Activated CD4-positive, alpha-beta T cell treated with anti-CD3 and anti-CD28 coated beads for 24 hours (primary cell): Measurements from ENCODE around the gene GNAI1.

Experiments
- DNase-seq, 2 donors: peaks; one replicate each; pipeline ENCODE4 v3.0.0-alpha.2; 2020; ENCODE audit warnings: low read depth in 2 of 2

Gene GNAI1

DNA sequence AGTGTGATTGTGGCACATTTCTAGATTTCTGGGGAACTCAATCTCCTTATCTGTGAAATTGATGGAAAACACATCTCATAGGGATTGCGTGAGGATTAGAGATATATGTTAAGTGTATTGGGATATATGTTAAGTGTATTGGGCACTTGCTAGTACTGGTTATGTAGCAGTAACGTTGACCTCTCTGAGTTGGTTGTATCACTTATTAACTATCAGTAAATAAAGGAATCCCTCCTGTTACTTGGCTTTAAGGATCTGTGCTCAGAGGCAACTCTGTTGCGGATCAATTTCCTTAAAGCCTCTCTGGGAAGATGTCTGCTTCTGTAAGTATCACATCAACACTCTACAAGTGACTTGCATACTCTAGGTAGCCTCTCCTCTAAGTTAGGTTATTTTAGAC, 25.2 kb downstream of the GNAI1 start:
- no peak for DNase-seq

DNA sequence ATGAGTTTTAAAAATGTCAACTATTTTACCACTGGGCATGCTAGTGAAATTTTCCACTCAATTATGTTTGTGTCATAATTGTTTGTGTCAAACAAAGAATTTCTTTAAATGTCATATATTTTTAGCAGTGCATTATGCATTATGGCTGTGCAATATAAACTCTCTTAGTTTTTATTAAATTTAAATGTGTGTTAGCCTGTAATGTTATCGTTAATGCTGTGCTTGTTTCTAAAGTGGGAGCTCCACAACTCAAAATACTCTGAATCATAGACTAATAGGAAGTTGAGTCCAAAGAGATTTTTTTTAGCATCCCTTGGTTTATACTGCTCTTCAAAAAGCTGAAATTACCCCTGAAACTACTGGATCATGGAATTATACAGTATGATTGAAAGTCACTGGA, 26.8 kb downstream of the GNAI1 start:
- DNase-seq, result no peak

DNA sequence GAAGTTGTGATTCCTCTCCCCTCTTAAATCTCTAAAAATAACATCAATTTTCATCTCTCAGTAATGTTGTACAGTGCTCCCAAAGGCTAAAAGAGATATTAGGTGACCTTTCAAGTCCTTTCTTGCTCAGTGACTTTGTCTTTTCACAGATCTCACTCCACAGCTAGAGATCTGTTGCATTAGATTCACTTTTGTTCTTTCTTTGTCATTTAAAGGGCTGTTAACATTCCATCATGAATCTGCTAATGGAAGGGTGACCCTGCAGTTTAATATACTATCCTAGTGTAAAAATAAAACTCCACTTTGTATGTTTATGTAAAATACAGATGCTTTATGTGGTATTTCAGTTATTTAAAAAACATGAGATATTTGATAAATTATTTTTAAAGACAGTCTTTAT, 30.5 kb downstream of the GNAI1 start:
- no peak for DNase-seq

DNA sequence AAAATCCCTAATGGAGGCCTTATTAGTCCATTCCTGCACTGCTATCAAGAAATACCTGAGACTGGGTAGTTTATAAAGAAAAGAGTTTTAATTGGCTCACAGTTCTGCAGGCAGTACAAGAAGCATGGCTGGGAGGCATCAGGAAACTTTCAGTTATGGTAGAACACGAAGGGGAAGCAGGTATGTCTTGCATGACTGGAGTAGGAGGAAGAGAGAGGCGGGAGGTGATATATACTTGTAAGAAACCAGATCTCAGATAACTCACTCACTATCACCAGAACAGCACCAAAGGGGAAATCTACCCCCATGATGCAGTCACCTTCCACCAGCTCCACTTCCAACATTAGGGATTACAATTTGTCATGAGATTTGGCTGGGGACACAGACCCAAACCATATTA, 35.8 kb downstream of the GNAI1 start:
- no peak for DNase-seq

DNA sequence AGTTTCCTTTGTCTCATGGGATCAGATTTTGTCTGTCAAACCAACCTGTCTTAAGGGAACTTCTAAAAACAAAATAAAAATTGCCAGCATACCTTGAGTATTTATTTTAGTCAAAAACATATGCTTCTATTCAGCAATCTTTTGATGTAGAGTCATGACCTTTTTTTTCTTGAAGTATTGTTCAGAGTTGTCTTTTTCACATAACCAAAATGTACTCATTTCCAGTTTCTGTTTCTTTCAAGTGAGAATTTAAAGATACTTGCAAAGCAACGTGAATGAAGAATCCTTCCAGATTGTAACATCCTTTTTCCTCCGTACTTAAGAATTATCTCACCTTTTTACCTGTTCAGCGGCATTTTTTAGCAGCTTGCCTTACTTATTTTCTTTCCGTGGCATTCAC, 37.8 kb downstream of the GNAI1 start:
- no peak for DNase-seq

DNA sequence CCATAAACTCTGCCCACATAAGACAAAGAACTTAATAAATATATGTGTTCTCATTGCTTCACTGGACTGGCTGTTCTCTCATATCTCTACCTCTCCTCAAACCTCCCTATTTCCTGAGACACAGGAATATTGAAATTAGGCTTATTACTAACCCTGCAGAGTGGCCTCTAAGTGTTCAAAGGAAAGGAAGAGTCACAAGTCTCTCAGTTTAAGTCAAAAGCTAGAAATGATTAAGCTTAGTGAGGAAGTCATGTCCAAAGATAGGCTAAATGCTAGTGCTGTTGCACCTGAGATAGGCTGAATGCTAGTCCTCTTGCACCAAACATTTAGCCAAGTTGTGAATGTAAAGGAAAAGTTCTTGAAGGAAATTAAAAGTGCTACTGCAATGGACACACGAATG, 41.1 kb downstream of the GNAI1 start:
- DNase-seq, result no peak

DNA sequence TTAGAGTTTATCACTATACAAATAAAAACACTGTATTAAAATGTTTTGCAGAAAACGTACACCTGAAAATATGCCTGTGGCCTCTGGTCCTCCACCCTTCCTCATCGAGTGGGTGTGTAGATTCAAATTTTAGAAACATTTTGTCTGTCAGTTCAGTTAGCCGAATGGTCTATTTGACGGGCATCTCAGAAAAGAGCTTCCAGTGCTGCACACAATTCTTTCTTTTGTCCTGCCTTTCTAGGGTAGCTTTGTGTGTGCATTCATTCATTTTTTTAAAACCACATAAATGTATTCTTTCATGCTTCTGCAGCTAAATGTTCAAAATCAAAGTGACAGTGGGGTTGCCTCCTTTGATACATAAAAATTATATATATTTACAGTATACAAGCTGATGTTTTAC, 46.8 kb downstream of the GNAI1 start:
- DNase-seq, result no peak

DNA sequence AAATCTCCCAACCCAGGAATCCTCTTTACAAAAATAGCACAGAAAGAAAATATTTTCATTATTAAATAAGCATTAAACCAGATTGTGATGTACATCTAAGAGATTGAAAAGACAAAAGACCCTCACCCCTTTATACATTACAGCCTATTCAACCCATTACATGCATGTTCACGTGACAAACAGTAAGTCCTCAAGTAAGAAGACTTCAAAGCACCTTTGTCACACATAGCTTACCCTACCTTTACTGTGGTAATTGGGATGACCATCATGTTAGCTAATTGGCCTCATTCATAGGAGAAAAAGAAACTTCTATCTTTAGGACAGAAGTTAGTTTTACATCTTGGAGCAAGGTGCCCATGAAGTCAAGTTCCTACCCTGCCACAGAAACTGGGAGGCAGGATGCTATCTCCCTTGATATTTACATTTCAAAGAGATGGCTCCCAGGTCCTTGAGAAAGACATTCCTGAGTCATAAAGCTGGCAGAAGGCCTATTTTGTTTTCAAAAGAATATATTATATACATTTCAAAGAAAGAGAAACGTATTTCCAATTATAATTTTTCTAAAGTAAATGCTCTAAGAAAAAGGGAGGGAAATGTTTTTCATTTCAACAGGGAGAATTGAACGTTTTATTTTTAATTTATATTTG, 48.1 kb downstream of the GNAI1 start:
- no peak for DNase-seq

DNA sequence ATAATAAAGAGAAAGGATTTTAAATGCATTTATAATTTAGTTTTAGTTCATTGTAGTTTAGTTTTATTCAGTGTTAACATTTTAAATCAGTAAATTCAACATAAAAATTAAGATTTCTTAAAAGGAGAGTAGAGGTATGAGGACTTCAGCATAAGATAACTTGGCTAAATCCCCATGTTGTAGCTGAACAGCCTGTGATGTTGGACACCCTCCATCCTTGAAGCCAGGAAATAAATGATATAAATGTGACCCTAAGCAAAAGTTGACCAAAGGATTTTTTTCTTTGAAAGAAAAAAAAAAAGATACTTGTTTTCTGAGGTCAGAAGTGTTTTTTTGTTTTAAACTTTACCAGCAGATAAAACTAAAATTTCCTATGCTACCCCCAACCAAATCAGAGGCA, 48.7 kb downstream of the GNAI1 start:
- no peak for DNase-seq

DNA sequence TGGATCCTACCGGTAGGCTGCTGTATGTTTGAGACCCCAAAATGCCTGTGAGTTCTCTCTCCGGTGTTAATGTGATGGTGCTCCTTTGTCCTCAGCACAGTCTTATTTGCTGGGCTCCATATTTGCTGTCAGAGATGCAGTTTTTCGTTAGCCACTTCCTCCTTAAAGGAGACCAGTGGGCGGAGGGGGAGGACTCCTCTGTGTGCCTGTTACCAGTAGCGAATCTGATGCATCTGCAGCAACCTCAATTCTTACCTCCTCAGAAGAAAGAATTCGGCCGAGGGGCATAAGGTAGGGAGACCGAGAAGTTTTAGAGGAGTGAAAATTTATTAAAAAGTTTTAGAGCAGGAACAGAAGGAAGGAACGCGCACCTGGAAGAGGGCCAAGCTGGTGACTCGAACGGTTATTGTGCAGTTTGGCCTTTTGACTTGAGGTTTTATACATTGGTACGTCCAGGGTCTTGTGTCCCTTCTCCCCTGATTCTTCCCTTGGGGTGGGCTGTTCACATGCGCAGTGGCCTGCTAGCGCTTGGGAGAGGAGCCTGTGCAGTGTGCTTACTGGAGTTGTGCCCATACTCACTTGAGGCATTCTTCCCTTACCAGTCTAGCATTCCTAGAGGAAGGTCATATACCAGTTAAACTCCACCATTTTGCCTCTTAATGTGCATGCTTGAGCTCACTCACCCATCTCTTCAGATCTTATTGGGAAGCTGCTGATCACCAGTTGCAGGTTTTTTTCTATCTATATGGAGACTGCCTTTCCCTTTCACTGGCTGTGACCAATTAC, 49.5 kb downstream of the GNAI1 start:
- no peak for DNase-seq

DNA sequence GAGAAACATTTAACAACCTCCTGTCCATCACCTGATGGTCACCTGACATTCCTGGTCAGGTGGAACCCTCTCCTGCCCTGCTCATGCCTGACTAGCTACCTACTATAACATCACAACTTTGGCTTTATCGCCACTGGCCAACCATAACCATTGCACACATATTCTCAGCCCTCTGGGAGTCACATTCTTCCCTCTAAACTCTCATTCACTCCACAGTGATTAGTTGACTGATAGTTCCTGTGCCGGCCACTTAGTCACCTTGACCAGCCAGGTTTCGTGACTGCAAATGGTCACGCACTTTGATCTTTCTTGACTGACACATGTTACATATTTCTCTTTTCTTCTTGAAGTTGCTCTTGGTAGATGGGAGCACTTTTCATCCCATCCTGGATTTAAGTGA, 50.1 kb downstream of the GNAI1 start:
- DNase-seq, result no peak

DNA sequence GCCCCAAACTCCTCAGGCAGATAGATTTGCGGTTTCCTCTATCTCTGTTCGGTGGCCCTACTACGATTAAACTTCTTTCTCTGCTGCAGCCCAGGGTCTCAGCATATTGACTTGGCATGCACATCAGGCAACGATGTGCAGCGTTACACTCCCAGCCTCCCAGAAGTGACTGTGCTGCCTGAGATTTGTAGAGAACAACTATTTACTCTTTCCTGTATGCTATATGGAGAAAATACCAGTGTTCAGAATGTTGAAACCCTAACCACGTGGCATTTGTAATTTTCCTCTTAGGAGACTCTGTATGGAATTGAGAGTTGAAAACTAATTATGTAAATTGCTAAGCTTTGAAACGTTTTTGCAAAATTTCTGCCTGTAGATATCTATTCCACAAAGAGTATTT, 50.9 kb downstream of the GNAI1 start:
- no peak for DNase-seq

DNA sequence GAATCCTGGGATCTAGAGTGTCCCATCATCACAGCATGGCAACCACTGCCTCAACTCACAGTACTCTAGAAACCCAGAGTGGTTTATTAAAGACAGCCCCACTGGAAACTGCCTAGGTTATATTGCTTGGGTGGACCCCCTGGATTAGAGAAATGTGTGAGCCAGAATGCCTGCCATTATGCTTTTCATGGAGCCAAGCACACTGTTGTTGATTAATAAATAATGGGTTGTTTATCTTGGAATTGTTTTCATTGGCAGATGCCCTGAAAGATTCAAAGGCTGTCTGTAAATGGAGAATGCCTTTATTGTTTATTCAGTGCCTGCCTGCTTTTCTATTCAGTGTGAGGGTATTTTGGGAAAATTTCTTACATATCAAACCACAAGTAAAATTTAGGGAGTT, 52.1 kb downstream of the GNAI1 start:
- DNase-seq, result no peak

DNA sequence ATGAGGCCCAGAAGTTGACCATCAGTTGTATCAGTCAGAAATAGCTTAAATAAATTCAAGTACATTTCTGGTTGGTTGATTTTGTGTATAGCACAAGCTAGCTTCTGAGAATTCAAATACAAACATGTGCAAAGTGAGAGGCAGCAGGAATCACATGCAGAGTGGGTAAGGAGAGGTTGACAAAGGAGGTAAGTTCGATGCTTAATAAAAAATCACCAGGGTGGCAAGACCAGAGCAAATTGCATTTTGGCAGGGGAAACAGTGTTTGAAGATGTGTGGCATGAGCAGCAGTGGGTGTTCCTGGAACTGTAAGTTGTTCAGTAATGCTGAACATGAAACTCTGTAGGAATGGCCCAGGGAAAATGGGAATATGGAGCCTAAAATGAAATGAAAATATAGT, 52.6 kb downstream of the GNAI1 start:
- DNase-seq, result no peak

DNA sequence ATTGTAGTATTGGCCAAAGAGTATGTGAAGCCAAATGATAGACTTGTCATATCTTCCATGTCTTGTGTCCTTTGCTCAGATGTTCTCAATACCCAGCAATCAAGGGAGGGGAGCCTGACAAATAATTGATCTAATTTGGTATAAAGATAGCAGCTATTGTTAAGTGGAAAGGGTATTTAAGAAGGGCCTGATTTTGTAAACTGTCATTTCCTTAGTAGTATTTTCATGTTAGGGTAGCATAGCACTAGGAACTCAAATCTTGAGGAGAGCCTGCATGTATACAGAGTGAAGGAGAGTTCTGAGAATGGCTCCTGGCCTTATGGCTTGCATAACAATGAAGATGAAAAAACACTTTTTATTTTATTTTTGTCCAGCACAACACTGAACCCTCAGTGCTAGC, 53.1 kb downstream of the GNAI1 start:
- DNase-seq, result no peak

DNA sequence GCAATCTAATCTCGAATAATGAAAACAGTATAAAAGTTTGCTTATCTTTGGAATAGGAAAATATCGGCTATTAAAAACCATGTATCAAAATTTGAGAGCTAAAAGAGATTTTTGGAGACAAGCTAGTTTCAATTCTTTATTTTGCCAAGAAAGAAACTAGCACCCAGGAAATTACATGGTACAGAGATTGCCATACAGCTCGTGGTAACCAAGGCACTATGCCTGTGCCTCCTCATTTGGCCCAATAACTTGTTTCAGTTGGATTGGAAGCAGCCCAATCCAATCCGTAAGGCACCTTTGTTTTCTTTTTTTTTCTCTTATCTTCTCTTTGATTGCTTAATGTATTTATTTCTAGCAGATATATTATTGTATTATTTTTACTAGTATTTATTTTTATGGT, 55.0 kb downstream of the GNAI1 start:
- no peak for DNase-seq

DNA sequence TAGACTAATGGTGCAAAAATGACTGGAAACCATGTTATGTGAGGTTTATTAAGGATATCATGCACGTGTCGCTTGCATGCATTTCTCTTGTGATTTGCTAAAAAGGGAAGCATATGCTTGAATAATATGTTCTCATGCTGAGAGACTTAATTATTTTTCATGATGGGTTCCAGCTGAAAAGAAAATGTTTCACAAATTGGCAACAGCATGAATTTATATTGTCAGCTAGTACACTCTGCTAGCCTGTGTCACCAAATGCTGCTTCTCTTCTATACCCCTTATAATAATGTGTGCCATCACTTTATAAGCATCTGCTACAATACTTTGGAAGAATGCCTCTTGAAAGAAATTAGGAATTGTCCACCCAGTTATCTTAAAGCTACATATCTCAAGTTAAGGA, 63.0 kb downstream of the GNAI1 start:
- no peak for DNase-seq

DNA sequence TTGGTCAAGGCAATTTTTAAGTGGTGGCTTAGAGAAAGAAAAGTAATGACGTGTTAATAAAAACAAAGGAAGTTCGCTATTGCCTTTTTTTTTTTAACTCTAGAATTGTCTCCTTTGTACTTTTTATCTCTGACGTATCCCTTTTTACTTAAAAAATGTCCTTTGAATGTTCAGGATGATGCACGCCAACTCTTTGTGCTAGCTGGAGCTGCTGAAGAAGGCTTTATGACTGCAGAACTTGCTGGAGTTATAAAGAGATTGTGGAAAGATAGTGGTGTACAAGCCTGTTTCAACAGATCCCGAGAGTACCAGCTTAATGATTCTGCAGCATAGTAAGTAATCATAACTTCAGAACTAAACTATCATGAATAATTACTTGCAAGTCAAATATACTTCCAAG, 64.4 kb downstream of the GNAI1 start:
- DNase-seq, result no peak

DNA sequence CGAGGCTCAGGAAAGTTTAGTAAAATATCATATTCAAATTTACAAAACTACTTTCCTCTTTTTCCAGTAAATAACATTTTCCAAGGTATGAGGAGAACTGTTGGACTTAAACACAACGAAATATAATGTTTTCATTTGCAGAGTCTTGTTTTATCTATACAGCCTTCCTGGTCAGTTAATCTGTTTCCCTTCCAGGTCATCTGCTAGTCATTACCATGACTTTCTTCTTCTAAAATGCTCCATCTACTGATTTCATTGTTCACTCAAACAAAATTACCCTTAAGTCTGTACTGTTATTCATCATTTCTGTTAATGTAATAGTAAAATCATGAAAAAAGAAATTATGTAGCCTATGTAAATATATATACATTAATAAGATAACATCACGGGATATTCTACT, 69.8 kb downstream of the GNAI1 start:
- no peak for DNase-seq

DNA sequence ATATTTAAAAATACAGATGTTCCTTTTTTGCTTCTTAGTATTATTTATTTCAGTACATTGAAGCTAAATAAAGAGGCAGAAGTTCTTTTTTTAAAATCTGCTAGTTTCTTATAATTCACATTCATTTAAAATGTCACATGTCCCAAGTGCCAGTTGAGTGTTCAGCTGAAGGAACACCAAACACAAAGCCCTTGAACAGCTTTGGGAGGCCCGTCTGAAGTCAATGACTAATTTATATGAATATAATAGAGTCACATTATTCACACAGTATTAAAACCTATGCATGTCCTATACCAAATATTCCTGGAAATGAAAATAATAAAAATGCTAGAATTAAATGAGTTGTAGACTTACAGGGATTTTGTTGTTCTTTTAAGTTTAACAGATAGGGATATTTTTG, 70.3 kb downstream of the GNAI1 start:
- DNase-seq, result no peak

DNA sequence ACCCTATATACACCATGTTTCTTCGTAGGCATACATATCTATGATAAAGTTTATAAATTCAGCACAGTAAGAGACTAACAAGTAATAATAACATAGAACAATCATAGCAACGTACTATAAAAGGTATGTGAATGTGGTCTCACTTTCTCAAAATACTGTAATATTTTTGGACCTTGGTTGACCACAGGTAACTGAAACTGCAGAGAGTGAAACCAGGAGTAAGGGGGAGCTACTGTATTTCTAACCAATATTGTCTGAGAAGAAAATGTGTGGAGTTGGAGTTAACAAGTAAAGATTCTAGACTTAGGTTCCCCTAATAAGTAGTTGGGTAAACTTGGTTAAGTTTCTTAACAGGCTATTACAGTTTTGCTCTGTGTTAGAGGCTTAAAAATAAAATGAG, 72.1 kb downstream of the GNAI1 start:
- DNase-seq, result no peak

DNA sequence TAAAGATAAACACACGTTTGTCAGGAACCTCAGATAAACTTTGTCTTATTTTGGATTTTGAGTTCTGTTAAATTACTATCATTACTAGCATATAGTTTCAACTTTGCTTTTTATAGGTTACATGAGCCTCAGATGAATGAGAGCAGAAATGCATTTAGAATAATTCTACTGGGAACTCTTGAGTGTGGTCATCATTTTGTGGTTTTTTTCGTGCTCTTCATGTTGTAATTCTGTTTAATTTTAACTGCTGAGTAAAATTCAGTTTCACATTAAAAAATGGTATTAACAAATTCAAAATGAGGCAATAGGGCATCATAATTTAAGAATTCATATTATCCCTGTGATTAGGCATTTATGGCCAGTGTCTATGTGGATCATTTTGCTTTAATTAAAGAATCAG, 72.9 kb downstream of the GNAI1 start:
- DNase-seq, result no peak

DNA sequence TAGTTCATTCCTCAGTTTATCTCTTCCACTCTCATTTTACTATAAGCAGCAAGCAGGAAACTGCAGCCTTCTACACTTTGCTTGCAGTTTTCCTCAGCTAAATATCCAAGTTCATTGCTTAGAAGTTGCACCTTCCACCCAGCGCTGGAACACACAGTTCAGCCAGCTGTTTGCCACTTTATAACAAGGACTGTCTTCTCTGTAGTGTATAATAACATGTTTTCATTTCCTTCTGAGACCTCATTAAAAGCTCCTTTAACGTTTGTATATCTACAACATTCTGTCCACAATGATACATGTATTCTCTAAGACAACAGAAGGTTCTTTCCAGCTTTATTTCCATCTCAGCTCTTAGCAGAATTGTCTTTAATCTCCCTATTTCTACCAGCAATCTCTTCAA, 74.1 kb downstream of the GNAI1 start:
- DNase-seq, result no peak

DNA sequence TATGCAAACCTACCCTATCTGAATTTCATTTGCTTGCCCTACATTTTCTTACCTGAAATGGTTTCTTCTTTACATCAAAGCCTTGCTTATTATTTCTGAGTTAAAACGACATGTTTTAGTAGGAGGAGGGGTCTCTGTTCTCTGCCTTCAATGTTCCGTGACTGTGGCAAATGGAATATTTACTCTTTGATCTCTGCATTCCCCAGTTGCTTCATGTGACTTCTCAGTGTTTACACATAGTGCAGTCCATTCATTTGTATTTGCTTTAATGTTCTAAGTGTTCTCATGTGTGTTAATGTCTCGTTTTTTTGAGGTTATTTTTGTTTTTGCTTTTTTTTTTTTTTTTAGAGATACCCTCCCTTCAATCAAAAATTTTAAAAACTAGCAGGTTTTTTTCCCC, 75.8 kb downstream of the GNAI1 start:
- no peak for DNase-seq
